GM12878 (cell line): ENCODE results near the gene NRXN3. TPM values are rescaled to one million over a fixed set of nuclear protein-coding genes. Genes with fewer than 3 reads are reported as not detected.

ENCODE experiments used
- ATAC-seq: fragments of 200-7000 bp; cut with Tn5 transposase; 3 replicates; pipeline ENCODE4 v1.9.1; 2020; ENCODE audit warnings: mild to moderate bottlenecking, moderate library complexity
- BruUV-seq: library from RNA; stranded (reverse); fragments of 400-500 nt; replicated peaks from 2 replicates; lab custom pipeline; 2021; lab: Mats Ljungman, UMichigan
- CTCF ChIA-PET: fragments of 300-600 bp; sonication (Branson Sonifier 250); formaldehyde crosslinking; extraction: SDS; loops from one replicate; lab custom pipeline; 2021; ENCODE audit warnings: inconsistent platforms; lab: Yijun Ruan, JAX
- POLR2A ChIA-PET: fragments of 350-600 bp; formaldehyde crosslinking; extraction: SDS; loops from one replicate; lab custom pipeline; 2021; ENCODE audit warnings: inconsistent platforms; lab: Charles Lee
- RAD21 ChIA-PET: fragments of 300-600 bp; sonication (Branson Sonifier 250); formaldehyde crosslinking; loops from one replicate; lab custom pipeline; 2023; ENCODE audit warnings: antibody characterized with exemption; ENCODE audit not compliant: unreplicated experiment; lab: Charles Lee
- SMC1A ChIA-PET: fragments of 300-600 bp; sonication (Branson Sonifier 250); formaldehyde crosslinking; loops from one replicate; lab custom pipeline; 2023; ENCODE audit not compliant: unreplicated experiment, uncharacterized antibody; lab: Charles Lee
- DNase-seq: peaks from one replicate; pipeline ENCODE4 v3.0.0-alpha.2; 2011; ENCODE audit warnings: low read depth, low spot score
- FAIRE-seq: peaks from 3 replicates; lab custom pipeline; 2011; peaks lifted over from hg19 to GRCh38; lab: Jason Lieb, UNC
- H2AFZ ChIP-seq: 2 replicates; pipeline ENCODE4 v1.6.0; 2011; ENCODE audit warnings: low read depth, low read length, control low read depth; ENCODE audit not compliant: control insufficient read depth
- H3K27ac ChIP-seq: 2 replicates; pipeline ENCODE4 v1.5.1; 2011; ENCODE audit warnings: control low read depth; ENCODE audit not compliant: control insufficient read depth, insufficient read depth
- H3K27me3 ChIP-seq, 2 experiments: replicated peaks in 1 of 2; 2 replicates each; pipeline versions ENCODE4 v1.6.0 to v1.6.1; 2011; ENCODE audit warnings: low read length in 1 of 2; ENCODE audit not compliant: control insufficient read depth in 2 of 2, insufficient read depth in 2 of 2
- H3K36me3 ChIP-seq, 2 experiments: 2 replicates each; pipeline ENCODE4 v1.5.1; 2011; ENCODE audit warnings: low read length in 1 of 2; ENCODE audit not compliant: control insufficient read depth in 2 of 2, insufficient read depth in 2 of 2
- H3K4me1 ChIP-seq: 2 replicates; pipeline ENCODE4 v1.6.1; 2011; ENCODE audit warnings: mild to moderate bottlenecking, low read length, moderate library complexity, mixed read lengths; ENCODE audit not compliant: control insufficient read depth, insufficient read depth
- H3K4me2 ChIP-seq: 2 replicates; pipeline ENCODE4 v1.6.0; 2011; ENCODE audit warnings: control low read depth; ENCODE audit not compliant: control insufficient read depth, insufficient read depth
- H3K4me3 ChIP-seq: fragments of 200-600 bp; sonication (generic); 2 replicates; pipeline ENCODE4 v1.5.1; 2016
- H3K79me2 ChIP-seq: 2 replicates; pipeline ENCODE4 v1.6.0; 2011; ENCODE audit warnings: low read length; ENCODE audit not compliant: control insufficient read depth, insufficient read depth
- H3K9ac ChIP-seq: 2 replicates; pipeline ENCODE4 v1.8.0; 2011; ENCODE audit warnings: low read length, control low read depth, mixed read lengths; ENCODE audit not compliant: control insufficient read depth, insufficient read depth
- H3K9me3 ChIP-seq: replicated peaks from 3 replicates; pipeline ENCODE4 v1.5.1; 2011; ENCODE audit warnings: mild to moderate bottlenecking, low read length; ENCODE audit not compliant: control insufficient read depth, insufficient read depth
- H4K20me1 ChIP-seq: 2 replicates; pipeline ENCODE4 v1.6.0; 2011; ENCODE audit not compliant: control insufficient read depth, insufficient read depth
- BRCA1 ChIP-seq: IDR thresholded peaks from 2 replicates; pipeline ENCODE4 v1.6.1; 2011; ENCODE audit warnings: low read depth, low read length, improper control_type of control experiment
- E2F8 ChIP-seq: fragments of 450-650 bp; IDR thresholded peaks from 2 replicates; pipeline ENCODE4 v1.6.1; 2018; ENCODE audit warnings: mild to moderate bottlenecking, low read depth, moderate library complexity; ENCODE audit not compliant: partially characterized antibody
- HDGF ChIP-seq: fragments of 450-650 bp; IDR thresholded peaks from 2 replicates; pipeline ENCODE4 v1.6.1; 2016; ENCODE audit warnings: antibody characterized with exemption
- IKZF2 ChIP-seq, 2 experiments: fragments of 450-650 bp; IDR thresholded peaks; 2 replicates each; pipeline ENCODE4 v1.6.1; 2017; ENCODE audit warnings: mild to moderate bottlenecking in 2 of 2, moderate library complexity in 2 of 2
- IRF5 ChIP-seq: fragments of 450-650 bp; IDR thresholded peaks from 2 replicates; pipeline ENCODE4 v1.6.1; 2017; ENCODE audit warnings: borderline replicate concordance
- MYC ChIP-seq: IDR thresholded peaks from 2 replicates; pipeline ENCODE4 v1.6.1; 2011; ENCODE audit warnings: mild to moderate bottlenecking, low read length, moderate library complexity, inconsistent platforms; ENCODE audit not compliant: insufficient read depth, insufficient replicate concordance, insufficient read length, severe bottlenecking
- RELA ChIP-seq: fragments of 450-650 bp; IDR thresholded peaks from 2 replicates; pipeline ENCODE4 v1.8.0; 2014; ENCODE audit warnings: borderline replicate concordance; ENCODE audit not compliant: partially characterized antibody
- WGBS: methylation state at CpG from one replicate; pipeline ENCODE4 v1.1.6; 2016; ENCODE audit warnings: low lambda C conversion rate; ENCODE audit not compliant: insufficient replicate concordance, insufficient coverage; ENCODE audit errors: missing lambda C conversion rate; 5-methylcytosine and 5-hydroxymethylcytosine counted together
- in situ Hi-C: fragments of 300-500 bp; cut with MboI; formaldehyde crosslinking; loops from 9 replicates; pipeline ENCODE4 v1.14.3; 2018; ENCODE audit warnings: mixed read lengths
- intact Hi-C: fragments of 100-400 bp; cut with micrococcal nuclease; formaldehyde crosslinking; loops from one replicate; pipeline ENCODE4 v1.14.2; 2022; ENCODE audit not compliant: unreplicated experiment
- polyA plus RNA-seq, 11 experiments: library from polyadenylated mRNA; depleted of rRNA in 4 of 11; unstranded in 6 of 11; stranded (reverse) in 5 of 11; fragments of >200 nt; fragmentation: Nextera tagmentation in 4 of 11; fragmentation: Illumina TruSeq in 1 of 11; extraction: Ambion mirVana in 4 of 11; extraction: Trizol in 1 of 11; gene quantifications; 1 replicate in 1 of 11; 2 replicates in 10 of 11; pipeline versions ENCODE4 v1.2.1 to v1.2.3, GENCODE V29; 2011 to 2016; ENCODE audit warnings: inconsistent platforms in 2 of 11, missing spikeins in 2 of 11, low read depth in 1 of 11
- total RNA-seq, 4 experiments: library from RNA; depleted of rRNA in 3 of 4; stranded (reverse); fragments of >200 nt in 3 of 4; fragmentation: Illumina TruSeq in 1 of 4; extraction: Trizol in 1 of 4; gene quantifications; 2 replicates each; pipeline versions ENCODE4 v1.2.1 to v1.2.3, GENCODE V29; 2013 to 2021

Gene NRXN3
- total and polyA plus RNA-seq, 10 of the 15 experiments (the other 5 are each of a cell fraction or from before 2014, with no cell fraction given), result 0.52 to 3.3 (median 1.4) TPM

GRCh38 chr14:79150226-79150625 lies 980.1 kb downstream of the NRXN3 start:
- ChIA-PET CTCF (no interaction called here), RAD21 (no interaction called here), POLR2A (interaction anchor here (0.5 kb wide), 1 partner anchor 351 kb away, joined by 3 read pairs; no protein-coding TSS in a partner anchor), SMC1A (no interaction called here)
- H3K36me3 ChIP-seq, result no peaks in the 10 kb centered on the region
- no peak overlapping the region for H3K4me2 ChIP-seq
- H3K79me2 ChIP-seq, result no peaks in the 10 kb centered on the region
- no peak overlapping the region for H3K9ac ChIP-seq
- no peak for ATAC-seq
- no peaks in the 10 kb centered on the region for H4K20me1 ChIP-seq
- no peak overlapping the region for H3K4me3 ChIP-seq
- in situ Hi-C loops, result no loop called here
- no peak for FAIRE-seq
- no peak overlapping the region for H2AFZ ChIP-seq
- no peaks in the 10 kb centered on the region for H3K9me3 ChIP-seq
- TF ChIP-seq HDGF (no peak), RELA (no peak), BRCA1 (no peak), IRF5 (no peak), IKZF2 (IDR thresholded peaks at IDR 0.05) (no peak), E2F8 (no peak), MYC (no peak)
- H3K4me1 ChIP-seq, result no peaks in the 10 kb centered on the region
- DNase-seq, result no peak
- no peaks in the 10 kb centered on the region for H3K27me3 ChIP-seq
- WGBS, result 8% methylated on average over 1 of the region's 1 CpG
- H3K27ac ChIP-seq, result no peak overlapping the region
- intact Hi-C loops, result no loop called here
- BruUV-seq, result no TSS peak
